GM21390 (cell line): Measurements from ENCODE around the gene SPATA17.
"Not testable (repeated sequence)": the region's sequence is repeated elsewhere in the genome, so short reads cannot be mapped to it uniquely, and the experiment has no call there.

Experiments used
- ATAC-seq: cut with Tn5 transposase; IDR thresholded peaks from one replicate; pipeline ENCODE4 v1.9.1; 2021; ENCODE audit not compliant: unreplicated experiment

SPATA17 gene, protein sequence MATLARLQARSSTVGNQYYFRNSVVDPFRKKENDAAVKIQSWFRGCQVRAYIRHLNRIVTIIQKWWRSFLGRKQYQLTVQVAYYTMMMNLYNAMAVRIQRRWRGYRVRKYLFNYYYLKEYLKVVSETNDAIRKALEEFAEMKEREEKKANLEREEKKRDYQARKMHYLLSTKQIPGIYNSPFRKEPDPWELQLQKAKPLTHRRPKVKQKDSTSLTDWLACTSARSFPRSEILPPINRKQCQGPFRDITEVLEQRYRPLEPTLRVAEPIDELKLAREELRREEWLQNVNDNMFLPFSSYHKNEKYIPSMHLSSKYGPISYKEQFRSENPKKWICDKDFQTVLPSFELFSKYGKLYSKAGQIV

GRCh38 chr1:217630711-217631591, at the start of gene SPATA17, which contains the start of gene GPATCH2:
Gene SPATA17 (plus strand): TSS chr1:217631344. CDS start chr1:217631379, 35 bp downstream.
Gene GPATCH2 (minus strand): TSS chr1:217631090. CDS start chr1:217630971, 119 bp downstream.
- ATAC-seq, result peak; percentile 99

GRCh38 chr1:217584286-217584811, 46.8 kb upstream of the SPATA17 start:
- not testable (repeated sequence) for ATAC-seq

GRCh38 chr1:217585577-217585976, 45.6 kb upstream of the SPATA17 start:
- no peak for ATAC-seq

GRCh38 chr1:217586586-217586985, 44.6 kb upstream of the SPATA17 start:
- no peak for ATAC-seq

GRCh38 chr1:217590598-217590997, 40.5 kb upstream of the SPATA17 start:
- ATAC-seq, result no peak

- no peak for ATAC-seq
Observed at GRCh38 chr1:217599154-217599553, 32.0 kb upstream of the SPATA17 start.

GRCh38 chr1:217602380-217602779, 28.8 kb upstream of the SPATA17 start:
- no peak for ATAC-seq

- ATAC-seq, result no peak
Observed at GRCh38 chr1:217605390-217605789, 25.8 kb upstream of the SPATA17 start.

- ATAC-seq, result no peak
Observed at GRCh38 chr1:217614200-217614712, 16.9 kb upstream of the SPATA17 start.

- ATAC-seq, result no peak
Observed at GRCh38 chr1:217617126-217617525, 14.0 kb upstream of the SPATA17 start.

DNA sequence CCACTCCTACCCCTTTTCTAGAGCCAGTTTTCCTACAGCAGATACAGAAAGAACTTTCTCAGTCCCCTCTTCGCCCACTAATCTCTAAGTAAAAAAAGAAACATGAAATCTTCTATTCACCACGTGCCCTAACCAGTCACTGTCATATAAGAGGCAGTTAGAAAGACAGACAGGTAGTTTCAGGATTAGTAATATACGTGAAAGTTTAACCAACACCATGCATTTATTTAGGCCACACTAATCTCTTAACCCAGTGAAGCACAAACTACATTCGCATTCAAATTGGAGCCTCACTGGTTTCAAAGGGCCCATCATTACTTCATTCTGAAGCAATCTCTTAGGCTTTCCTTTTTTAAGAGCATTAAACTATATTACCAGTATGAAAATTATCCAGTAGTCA, 10.3 kb upstream of the SPATA17 start:
- ATAC-seq, result peak; percentile 99

DNA sequence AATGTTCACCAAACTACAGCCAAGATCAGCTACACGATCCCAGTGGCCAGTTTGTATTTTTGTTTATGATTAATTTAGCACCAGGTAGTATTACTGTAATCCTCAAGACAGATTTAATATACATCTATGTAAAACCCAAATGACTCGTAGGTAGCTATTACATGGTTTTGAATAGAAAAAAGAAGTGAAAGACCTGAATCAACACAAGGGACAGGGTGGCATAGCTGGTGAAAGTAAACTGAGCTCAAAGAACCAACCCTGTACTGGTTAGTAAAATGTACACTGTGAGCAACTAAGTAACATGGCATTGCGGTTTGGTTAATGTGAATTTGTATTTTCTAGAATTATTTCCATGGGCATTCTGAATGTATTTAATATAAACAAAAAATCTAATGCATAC, 9.1 kb upstream of the SPATA17 start:
- ATAC-seq, result no peak

DNA sequence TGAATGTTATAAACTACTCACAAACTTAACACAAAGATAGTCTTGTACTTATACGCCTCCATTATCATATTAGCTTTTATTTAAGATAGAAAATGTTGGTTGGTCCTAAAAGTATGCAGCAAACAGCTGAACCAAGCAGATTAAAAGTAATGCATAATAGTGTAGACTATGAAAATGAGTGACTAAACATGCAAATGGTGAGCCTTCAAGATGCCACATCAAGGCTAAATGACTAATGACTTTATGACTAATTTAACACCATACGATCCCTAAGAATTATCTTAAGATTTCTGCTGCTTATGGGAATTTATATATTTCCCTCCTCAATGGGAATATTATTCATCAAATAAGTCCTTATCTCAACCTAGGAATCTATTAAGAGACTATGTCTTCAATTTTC, 4.8 kb upstream of the SPATA17 start:
- ATAC-seq, result no peak

- no peak for ATAC-seq
Observed at GRCh38 chr1:217627431-217627830, 3.7 kb upstream of the SPATA17 start.

GRCh38 chr1:217642455-217642854, 11.3 kb downstream of the SPATA17 start:
- no peak for ATAC-seq

DNA sequence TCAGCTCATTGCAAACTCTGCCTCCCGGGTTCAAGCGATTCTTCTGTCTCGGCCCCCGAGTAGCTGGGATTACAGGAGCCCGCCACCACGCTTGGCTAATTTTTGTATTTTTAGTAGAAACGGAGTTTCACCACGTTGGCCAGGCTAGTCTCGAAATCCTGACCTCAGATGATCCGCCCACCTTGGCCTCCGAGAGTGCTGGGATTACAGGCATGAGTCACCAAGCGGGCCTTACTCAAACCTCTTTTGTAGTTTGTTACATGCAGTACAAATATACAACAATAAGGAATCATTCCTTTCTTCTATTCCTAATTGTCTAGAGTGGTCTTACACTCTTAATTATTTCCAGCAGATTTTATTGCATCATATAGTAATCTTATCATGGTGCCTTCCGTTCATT, 16.6 kb downstream of the SPATA17 start:
- ATAC-seq, result no peak

- ATAC-seq, result no peak
Observed at GRCh38 chr1:217650674-217651073, 19.5 kb downstream of the SPATA17 start.

DNA sequence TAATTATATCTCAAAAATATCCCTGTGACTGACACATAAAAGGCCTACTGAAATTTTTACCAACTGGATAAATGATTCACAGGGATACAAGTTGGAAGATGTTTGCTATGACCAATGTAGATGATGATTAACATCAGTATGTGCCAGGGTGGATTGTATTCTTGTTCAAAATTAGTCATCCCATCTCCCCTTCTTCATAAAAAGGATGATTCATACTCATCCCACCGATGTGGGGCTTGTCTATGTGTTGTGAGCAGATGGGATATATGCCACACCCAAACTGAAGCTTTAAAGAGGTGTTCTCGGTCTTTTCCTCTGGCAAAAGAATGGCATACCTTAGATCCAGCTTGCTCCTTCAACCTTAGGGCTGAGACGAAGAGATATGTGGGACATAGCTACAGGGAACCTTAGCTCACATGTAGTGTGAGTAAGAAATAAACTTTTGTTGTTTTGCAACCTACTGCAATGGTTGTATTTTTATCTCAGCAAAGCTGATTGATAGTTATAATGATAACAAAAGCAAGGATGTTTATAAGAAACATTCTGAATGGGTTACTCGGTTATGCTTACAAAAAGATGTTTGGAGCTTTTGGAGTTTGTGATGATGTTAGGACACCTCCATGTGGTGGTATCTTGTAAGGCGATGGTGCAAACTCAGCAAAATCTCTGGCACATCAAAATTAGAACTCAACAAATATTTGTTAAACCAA, 29.4 kb downstream of the SPATA17 start:
- peak; percentile 65 for ATAC-seq

- ATAC-seq, result no peak
Observed at GRCh38 chr1:217661407-217661806, 30.3 kb downstream of the SPATA17 start.

GRCh38 chr1:217668351-217668940, 37.3 kb downstream of the SPATA17 start:
- no peak for ATAC-seq
